Jurkat, Clone E6-1 (cell line): ENCODE measurements around the gene UPF2.
"Not testable (repeated sequence)": the region's sequence is repeated elsewhere in the genome, so short reads cannot be mapped to it uniquely, and the experiment has no call there.

Experiments
- DNase-seq: peaks from one replicate; pipeline ENCODE4 v3.0.0-alpha.2; 2011; ENCODE audit warnings: low read depth, low spot score
- H3K4me3 ChIP-seq: 2 replicates; pipeline ENCODE4 v1.5.1; 2011; ENCODE audit warnings: mild to moderate bottlenecking, low read length, control low read depth, moderate library complexity

Gene UPF2

DNA sequence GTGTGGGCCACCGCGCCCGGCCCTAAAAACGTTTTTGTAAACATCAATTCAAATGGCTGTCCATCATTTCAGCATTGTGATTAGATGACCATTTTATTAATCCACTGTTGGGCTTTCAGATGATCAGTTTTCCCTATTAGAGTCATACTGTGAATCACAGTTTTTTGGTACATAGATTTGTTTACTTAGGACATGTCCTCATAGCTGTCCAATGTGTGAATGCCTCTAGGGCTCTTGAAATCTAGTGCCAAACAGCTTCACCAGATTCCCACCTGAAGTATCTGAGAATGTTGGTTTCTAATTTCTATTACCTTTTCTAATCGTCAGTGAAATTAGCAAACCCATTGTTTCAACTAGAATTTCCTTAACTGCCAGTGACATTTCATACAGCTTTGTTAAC is 66.8 kb downstream of the UPF2 start:
- DNase-seq: no peak
- no peak overlapping the region for H3K4me3 ChIP-seq

DNA sequence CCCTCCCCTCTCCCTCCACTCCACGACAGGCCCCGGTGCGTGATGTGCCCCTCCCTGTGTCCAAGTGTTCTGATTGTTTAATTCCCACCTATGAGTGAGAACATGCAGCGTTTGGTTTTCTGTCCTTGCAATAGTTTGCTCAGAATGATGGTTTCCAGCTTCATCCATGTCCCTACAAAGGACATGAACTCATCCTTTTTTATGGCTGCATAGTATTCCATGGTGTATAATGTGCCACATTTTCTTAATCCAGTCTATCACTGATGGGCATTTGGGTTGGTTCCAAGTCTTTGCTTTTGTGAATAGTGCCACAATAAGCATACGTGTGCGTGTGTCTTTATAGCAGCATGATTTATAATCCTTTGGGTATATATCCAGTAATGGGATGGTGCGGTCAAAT is 70.1 kb downstream of the UPF2 start:
- H3K4me3 ChIP-seq, DNase-seq: not testable (repeated sequence)

DNA sequence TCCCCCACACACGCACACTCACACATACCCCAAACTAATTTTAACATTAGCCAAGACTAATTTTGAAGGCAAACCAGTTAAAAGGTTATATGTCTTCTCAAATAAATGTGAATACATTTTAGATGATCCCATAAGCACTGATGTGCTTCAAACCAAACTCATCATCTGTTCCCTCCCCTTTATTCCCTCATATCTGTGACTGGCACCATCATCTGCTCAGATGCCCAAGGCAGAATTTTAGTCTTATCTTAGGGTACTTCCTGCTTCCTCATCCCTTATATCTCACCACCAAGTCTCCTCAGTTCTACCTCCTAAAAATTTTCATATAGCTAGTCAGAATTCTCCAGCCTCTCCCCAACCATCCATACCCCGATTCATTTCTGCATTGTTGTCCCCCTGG is 80.4 kb downstream of the UPF2 start:
- no peak for DNase-seq
- no peak overlapping the region for H3K4me3 ChIP-seq

DNA sequence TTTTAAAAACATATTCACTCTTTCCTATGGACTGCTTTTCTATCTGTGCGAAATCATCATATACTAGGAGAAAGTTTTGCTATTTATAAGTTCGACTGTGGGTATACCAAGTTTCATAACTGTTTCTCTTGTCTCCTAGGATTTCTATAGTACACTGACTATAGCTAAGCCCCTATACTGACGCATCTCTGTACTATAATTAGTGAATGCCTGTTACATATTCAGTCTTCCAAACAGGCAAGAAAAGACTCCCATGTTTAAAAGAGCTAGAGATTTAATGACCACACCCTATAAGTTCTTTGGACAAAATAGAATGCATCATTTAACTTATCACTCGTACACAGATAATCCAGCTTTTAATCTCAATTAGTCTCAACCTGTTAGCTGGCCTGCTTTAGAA is 80.8 kb downstream of the UPF2 start:
- DNase-seq: no peak
- no peak overlapping the region for H3K4me3 ChIP-seq

DNA sequence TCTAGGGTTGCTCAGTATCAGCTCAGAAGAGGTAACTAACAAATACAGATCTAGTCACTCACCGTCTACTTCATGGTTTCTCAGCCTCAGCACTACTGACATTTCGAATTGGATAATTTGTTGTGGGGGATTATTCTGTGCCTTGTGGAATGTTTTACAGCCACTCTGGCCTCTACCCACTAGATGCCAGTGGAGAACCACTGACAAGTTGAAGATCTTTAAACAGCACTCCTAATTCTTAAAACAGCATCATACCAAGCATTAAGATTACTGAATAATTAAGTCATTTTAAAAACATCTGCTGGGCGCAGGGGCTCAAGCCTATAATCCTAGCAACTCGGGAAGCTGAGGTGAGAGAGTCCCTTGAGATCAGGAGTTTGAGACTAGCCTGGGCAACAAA is 82.6 kb downstream of the UPF2 start:
- DNase-seq: no peak
- no peak overlapping the region for H3K4me3 ChIP-seq

DNA sequence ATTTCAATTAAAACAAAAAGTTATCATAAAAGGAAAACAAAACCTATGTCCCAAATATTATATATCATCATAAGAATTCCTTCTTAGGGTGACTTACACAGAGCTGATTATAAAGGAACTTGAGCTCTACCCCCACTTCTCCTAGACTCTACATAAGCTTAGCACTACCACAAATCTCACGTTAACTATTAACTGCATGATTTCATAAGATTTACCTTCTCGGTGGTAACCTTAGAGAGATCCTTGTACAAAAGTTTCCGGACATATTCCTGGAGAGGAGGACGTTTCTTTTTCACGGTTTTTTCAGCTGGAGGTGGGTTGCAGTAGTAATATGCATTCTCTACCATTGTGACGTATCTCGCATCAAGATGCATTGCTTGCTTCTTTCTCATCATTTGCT is 83.7 kb downstream of the UPF2 start:
- no peak overlapping the region for H3K4me3 ChIP-seq

DNA sequence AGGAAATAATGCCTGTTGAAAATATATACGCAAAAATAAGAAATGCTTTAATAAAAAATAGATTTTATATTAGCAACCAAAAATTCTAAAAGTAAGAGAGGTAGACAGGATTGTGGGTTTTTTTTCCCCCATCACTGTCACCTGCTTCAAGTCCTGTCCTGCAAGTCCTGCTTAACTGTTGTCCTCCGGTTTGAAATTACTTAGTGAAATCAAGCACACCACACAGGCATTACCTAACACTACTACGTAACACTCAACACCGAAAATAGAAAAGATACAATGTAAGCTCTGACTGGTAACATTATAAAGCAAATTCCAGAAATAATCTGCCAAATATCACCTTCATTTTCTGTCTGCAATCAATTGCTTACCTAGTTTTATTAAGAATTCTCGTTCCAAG is 90.9 kb downstream of the UPF2 start:
- DNase-seq: no peak
- no peak overlapping the region for H3K4me3 ChIP-seq

More for the DNA sequence above, 83.7 kb downstream of the UPF2 start:
- no peak for DNase-seq

DNA sequence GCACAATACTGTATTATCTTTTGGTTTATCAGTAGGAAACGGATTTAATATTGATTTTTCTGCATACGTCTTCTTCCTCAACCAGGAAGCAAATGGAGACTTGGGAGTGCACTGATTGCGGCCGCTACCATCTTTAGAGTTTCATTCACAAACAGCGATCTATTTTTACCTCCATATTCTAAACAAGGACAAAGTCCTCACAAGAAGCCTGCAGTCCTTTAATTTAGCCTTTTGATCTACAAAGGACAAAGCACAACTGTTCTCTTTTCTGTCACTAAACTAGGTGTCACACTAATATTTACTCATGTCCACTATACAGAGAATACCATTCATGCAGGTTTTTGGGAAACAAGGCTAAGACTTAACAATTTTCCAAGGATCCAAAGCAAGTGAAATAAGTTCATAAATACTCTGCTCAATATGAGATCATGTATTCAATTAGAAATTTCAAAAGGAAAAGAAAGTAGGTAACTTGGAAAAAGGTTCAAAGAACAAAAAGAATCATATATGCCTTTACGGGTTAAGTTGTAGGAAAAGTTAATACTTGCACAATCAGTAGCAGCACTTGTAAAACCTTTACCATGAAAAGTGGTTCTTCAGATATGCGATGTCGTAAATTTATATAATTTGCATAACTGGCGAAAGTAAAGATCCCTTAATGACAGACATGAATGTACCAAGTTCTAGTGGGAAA is 92.1 kb downstream of the UPF2 start:
- no peak overlapping the region for H3K4me3 ChIP-seq
- DNase-seq: no peak

DNA sequence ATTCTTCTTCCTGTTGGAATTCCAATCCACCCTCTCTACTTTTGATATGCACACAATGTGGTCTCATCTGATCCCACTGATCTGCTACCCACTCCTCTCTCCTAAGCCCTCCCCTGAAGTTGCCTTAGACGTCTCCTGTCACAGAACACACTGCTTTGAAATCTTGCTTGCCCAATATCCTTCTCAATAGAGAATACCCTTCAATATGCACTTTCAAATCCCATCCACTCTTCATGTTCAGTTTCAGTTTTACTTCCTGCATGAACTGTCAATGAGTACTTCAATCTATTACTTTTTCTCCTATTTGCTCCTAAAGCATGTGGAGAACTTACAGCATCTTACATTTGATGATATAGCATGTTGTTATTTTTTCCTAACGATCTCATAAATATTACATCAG is 93.5 kb downstream of the UPF2 start:
- H3K4me3 ChIP-seq: no peak overlapping the region
- no peak for DNase-seq

DNA sequence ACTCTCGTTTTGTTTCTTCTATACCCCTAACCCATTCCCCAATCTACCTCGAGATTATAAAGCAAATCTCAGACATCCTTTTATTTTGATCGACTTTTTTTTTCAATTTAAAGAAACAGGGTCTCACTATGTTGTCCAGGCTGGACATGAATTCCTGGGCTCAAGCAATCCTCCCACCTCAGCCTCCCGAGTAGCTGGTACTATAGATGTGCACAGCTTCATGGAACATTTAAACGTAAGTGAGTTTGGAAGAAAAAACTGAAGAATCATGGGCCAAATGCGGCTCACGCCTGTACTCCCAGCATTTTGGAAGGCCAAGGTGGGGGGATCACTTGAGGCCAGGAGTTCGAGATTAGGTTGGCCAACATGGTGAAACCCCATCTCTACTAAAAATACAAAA is 96.0 kb downstream of the UPF2 start:
- no peak overlapping the region for H3K4me3 ChIP-seq
- no peak for DNase-seq

DNA sequence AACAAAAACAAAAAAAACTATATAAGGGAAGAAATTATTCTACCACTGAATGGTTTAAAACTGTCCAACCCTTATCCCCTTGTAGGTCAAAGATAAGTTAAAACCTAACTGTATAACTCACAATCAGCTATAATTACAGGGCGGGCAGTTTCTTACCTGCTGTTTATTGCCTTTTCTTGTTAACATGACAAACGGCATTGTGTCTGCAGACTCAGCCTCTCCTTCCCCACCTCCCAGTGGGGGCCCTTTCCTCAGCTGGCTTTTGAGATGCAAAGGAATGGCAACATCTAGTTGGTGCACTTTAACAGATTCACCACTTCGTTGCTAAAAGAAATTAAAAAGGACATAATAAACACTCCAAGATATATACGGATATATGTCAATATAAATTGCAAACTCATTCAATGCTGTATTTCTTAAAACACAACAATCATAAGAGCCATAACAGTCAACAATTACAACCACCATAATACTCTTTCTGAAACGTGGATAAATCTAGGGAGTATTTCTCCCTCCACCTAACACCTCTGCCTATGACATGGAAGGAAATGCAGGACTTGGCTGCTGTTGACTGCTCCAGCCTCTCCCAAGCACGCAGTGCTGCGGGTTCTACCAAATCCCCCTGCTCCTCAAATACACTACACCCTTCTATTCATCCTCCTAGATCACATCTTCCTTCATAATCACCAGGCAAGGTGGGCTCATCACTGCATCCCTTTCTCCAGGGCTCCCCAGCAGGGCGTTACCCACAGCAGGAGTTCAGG is 106.0 kb downstream of the UPF2 start:
- DNase-seq: no peak
- H3K4me3 ChIP-seq: no peak overlapping the region

DNA sequence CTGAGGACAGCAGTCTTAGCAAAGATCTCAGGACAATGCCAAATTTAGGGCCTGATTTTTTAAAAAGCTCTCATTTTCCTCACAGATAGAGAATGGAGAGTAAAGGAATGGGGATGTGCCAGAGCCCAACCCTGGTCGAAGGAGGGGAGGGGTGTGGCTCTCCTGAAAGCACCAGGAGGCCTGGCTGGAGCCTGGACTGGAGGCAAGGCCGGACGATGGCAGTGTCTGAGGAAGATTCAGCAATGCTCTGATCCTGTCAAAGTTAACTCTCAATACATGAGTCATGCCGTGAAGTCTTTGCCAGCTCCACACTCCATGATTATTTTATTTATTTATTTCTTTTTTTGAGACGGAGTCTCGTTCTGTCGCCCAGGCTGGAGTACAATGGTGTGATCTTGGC is 108.3 kb downstream of the UPF2 start:
- H3K4me3 ChIP-seq: no peak overlapping the region
- DNase-seq: no peak

DNA sequence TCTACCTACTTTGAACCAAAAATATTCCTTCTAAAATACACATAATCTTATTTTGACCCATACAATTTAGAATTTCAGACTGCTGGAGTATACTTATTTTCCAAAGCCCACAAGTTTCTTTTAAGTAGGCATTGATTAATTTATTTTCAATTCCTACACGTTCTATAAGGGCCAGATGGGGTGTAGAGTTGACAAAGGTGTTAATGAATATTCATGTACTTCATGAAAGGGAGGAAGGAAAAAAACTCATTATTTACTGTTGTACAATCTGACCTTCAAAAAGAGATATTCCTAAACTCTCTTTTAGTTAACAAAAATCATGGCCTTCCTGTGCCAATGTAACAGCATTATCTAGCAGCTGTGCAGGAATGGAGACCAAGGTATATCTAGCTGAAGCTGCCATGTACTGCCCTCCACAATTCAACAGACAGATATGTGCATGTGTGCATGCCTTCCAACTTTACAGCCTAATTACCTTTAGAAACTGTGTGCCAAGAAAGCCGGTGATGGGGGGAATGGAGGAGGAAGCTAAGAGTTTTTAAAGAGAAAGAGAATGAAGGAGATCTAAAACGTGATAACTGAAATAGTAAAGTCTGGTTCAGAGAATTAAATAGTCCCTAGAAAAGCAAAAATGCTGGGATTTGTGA is 108.9 kb downstream of the UPF2 start:
- no peak overlapping the region for H3K4me3 ChIP-seq
- no peak for DNase-seq

DNA sequence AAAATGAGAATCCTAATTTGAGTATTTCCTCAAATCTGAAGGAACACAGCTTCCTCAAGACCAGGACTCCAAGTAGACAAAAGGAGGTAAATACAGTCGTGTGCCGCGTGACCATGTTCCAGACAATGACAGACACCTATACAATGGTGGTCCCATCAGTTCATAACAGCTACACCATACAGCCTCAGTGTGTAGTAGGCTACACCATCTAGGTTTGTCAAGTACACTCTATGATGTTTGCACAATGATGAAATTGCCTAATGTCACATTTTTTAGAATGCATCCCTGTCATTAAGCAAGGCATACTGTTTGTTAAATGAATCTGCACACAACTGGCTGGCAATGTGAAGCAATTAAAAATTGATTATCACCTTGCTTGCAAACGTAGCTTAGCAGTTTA is 111.6 kb downstream of the UPF2 start:
- no peak overlapping the region for H3K4me3 ChIP-seq
- DNase-seq: no peak

DNA sequence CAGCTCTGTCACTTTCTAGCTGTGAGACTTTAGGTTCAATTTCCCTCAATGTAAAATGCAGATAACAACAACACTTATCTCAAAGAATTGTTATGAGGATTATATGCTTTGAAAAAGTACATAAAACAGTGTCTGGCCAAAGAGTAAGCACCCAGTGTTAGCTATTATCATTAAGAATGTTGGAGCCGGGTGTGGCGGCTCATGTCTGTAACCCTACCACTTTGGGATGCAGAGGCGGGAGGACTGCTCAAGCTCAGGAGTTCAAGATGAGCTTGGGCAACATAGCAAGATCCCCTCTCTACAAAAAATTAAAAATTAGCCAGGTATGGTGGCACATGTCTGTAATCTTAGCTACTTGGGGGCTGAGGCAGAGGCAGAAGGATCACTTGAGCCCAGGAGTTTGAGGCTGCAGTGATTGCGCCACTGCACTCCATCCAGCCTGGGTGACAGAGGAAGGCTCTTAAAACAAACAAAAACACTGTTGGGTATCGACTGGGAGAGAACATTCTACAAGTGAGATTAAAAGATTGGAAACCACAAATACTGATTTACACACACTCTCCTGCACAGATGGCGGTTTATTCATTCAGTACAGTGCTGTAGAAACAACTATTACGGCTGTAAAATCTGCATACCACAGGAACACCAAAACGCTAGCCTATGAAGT is 112.2 kb downstream of the UPF2 start:
- DNase-seq: no peak
- H3K4me3 ChIP-seq: no peak overlapping the region

DNA sequence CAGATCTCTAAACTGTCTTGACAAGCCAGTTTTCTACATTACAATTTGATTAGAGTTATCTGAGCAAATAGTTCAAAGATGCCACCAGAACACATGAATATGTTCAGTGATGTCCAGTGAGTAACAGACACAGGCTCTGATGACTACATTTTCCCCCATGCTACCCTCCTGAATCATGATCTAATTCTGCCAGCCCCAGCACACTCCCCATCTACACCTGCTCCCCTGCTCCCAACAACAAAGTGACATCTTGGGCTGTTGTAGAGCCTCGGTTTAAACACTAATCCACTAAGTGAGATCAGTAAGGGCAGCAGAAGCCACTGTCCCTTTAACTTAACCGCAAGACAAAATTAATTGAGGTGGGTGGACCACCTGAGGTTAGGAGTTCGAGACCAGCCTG is 114.9 kb downstream of the UPF2 start:
- DNase-seq: no peak
- no peak overlapping the region for H3K4me3 ChIP-seq

DNA sequence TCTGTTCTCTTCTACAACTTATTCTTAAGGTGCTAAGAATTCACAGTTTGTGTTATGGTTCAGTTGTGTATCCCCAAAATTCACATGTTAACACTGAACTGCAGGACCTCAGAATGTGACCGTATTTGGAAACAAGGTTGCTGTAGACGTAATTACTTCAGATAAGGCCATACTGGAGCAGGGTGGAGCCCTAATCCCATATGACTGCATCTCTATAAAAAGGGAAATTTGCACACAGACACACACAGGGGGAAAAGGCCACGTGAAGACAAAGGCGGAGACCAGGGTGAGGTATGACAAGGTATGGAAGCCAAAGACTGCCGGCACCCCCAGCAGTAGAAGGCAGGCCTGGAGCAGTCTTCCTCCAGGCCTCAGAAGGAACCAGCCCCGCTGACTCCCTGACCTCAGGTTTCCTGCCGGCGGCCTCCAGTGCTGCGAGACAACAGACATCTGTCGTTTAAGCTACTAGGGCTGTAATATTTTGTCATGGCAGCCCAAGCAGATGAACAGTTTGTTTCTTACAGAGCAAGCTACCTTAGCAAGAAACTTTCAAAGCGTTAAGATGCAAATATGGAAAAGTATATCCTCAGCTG is 120.7 kb downstream of the UPF2 start:
- DNase-seq: no peak
- no peak overlapping the region for H3K4me3 ChIP-seq

DNA sequence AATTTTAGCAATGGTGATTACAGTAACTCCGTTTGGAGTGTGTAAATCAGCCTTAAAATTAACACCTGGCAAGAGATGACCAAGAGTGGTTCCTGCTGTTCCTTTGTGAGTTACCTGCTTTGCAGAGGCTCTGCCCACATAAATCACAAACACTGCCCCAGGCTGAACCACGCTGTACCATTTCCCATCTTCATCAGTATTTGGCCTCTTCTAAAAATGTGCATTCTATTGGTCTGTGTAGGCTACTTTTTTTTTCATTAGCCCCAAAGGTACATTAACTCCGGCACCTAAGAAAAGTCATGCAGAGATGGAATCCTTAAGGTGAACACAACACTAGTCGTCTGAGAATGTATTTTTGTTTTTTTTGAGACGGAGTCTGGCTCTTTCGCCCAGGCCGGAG is 123.3 kb downstream of the UPF2 start:
- no peak overlapping the region for H3K4me3 ChIP-seq
- DNase-seq: no peak

DNA sequence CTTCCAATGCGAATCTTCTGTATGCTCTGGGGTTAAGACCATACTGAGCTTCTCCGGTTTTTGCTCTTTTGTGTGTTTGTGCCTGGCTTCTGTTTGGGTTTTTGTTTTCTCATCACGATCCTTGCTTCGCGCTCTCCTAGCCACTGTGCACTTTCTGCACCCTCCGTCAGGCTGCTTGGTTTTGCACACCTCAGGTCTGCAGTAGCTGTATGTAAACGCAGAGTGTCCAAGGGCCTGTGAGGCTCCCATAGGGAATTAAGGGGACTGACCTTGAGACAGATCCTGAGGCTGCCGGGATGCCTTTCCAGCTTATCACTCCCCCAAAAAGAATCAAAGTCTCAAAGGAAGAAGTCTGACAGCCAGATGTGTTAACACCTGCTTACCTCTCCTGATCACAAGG is 124.2 kb downstream of the UPF2 start:
- DNase-seq: no peak
- no peak overlapping the region for H3K4me3 ChIP-seq
